ENCODE measurements around the gene SCMH1. TPM values are rescaled to one million over a fixed set of nuclear protein-coding genes. Genes with fewer than 3 reads are reported as not detected.

Gene SCMH1
- total RNA-seq, 1 experiment from 2014 or later: 16.5 TPM

- Histone ChIP-seq H3K14ac (ENCODE audit: insufficient read depth, low read length) (no peak overlapping the region), H2BK12ac (ENCODE audit: insufficient read length, low read depth, low read length) (no peak overlapping the region), H2BK20ac (ENCODE audit: low read depth, low read length, poor library complexity, severe bottlenecking) (no peak overlapping the region), H4K20me1 (ENCODE audit: control insufficient read depth, insufficient read depth, insufficient read length) (no peaks in the 10 kb centered on the region), H2BK120ac (ENCODE audit: low read depth, low read length, poor library complexity, severe bottlenecking) (no peak overlapping the region), H2BK15ac (ENCODE audit: low read depth, low read length) (no peak overlapping the region), H3K79me1 (ENCODE audit: insufficient read depth, low read depth, low read length, poor library complexity, severe bottlenecking) (no peaks in the 10 kb centered on the region), H3K23ac (ENCODE audit: insufficient read length, low read depth, low read length) (no peak overlapping the region), H2AK5ac (ENCODE audit: insufficient read length, low read length) (no peak overlapping the region), H3K18ac (ENCODE audit: insufficient read length, low read depth, low read length) (no peak overlapping the region), H3K79me2 (ENCODE audit: insufficient read depth, low read length) (no peaks in the 10 kb centered on the region), H4K8ac (replicated peaks; ENCODE audit: insufficient read length, low read depth, low read length) (no peak overlapping the region), H3K56ac (ENCODE audit: insufficient read length, low read depth, low read length) (no peak overlapping the region), H3K23me2 (ENCODE audit: insufficient read length, low read depth, low read length, poor library complexity, severe bottlenecking) (no peaks in the 10 kb centered on the region), H3K4me1 (ENCODE audit: insufficient read depth, low read length) (no peaks in the 10 kb centered on the region), H3K4me2 (ENCODE audit: insufficient read depth, insufficient read length, low read length) (no peak overlapping the region), H3K4ac (ENCODE audit: low read depth, low read length) (no peak overlapping the region), H3K27me3 (ENCODE audit: insufficient read depth, low read length) (no peaks in the 10 kb centered on the region), H3K9me3 (ENCODE audit: control insufficient read depth, low read depth, low read length) (no peaks in the 10 kb centered on the region), H3K27ac (ENCODE audit: insufficient read length, low read depth, low read length) (no peak overlapping the region), H4K5ac (ENCODE audit: insufficient read length, low read depth, low read length) (no peak overlapping the region), H2AFZ (ENCODE audit: low read length) (no peak overlapping the region), H4K91ac (ENCODE audit: insufficient read length, low read depth, low read length) (no peak overlapping the region), H3T11ph (ENCODE audit: low read length) (no peak overlapping the region), H2BK5ac (ENCODE audit: insufficient read length, low read length) (no peak overlapping the region), H3K9ac (ENCODE audit: extremely low read depth, insufficient read length, low read length) (no peak overlapping the region)
- no peak for TF ChIP-seq CTCF (conservative IDR thresholded peaks at IDR 0.05)
- Mint-ChIP-seq H3K27me3 (ENCODE audit: low read depth) (no peaks in the 10 kb centered on the region), H3K4me3 (no peak overlapping the region), H3K27ac (peak overlapping the region in 2 of 3 experiments; percentile 10 to 60; a peak in 4 of 7 replicates), H3K9me3 (no peaks in the 10 kb centered on the region), H3K4me1 (peaks cover 0 to 3% of the 10 kb centered on the region in 2 experiments; a peak in 2 of 4 replicates), H3K36me3 (ENCODE audit: insufficient read depth in 1 of 3, low read depth in 3 of 3) (no peaks in the 10 kb centered on the region)
- WGBS (ENCODE audit: extremely low coverage, insufficient read length, low lambda C conversion rate): no CpG with 5 or more reads among the region's 3 CpGs
- DNase-seq: no peak
Observed at GRCh38 chr1:41158147-41158875, 83.8 kb downstream of the SCMH1 start.

Data from H9 (cell line).